Stomach (tissue), 9 donors: ENCODE data around the gene PTPN14. TPM values are rescaled to one million over a fixed set of nuclear protein-coding genes. Genes with fewer than 3 reads are reported as not detected.
"Not testable (repeated sequence)": the region's sequence is repeated elsewhere in the genome, so short reads cannot be mapped to it uniquely, and the experiment has no call there.

ENCODE experiments used
- DNase-seq, 2 donors: peaks; one replicate each; pipeline versions ENCODE4 v3.0.0 to v3.0.0-alpha.2; 2013 to 2019
- H3K27ac ChIP-seq, 5 donors: fragments of 200-600 bp in 4 of 5; sonication (generic) in 4 of 5; one replicate each; pipeline ENCODE4 v1.5.1; 2013 to 2019; ENCODE audit warnings: mild to moderate bottlenecking in 1 of 5, moderate library complexity in 1 of 5
- H3K27me3 ChIP-seq, 3 donors: fragments of 200-600 bp; sonication (generic); one replicate each; pipeline ENCODE4 v1.5.1; 2017 to 2019; ENCODE audit warnings: mixed run types in 1 of 3
- H3K36me3 ChIP-seq, 4 donors: fragments of 200-600 bp; sonication (generic); 1 replicate in 3 of 4; 2 replicates in 1 of 4; pipeline ENCODE4 v1.5.1; 2016 to 2019
- H3K4me1 ChIP-seq, 4 donors: fragments of 200-600 bp; sonication (generic); one replicate each; pipeline ENCODE4 v1.5.1; 2016 to 2019
- H3K4me3 ChIP-seq, 4 donors: fragments of 200-600 bp; sonication (generic) in 3 of 4; one replicate each; pipeline ENCODE4 v1.5.1; 2016 to 2019; ENCODE audit warnings: mild to moderate bottlenecking in 1 of 4
- H3K9me3 ChIP-seq, 4 donors: fragments of 200-600 bp; sonication (generic); one replicate each; pipeline ENCODE4 v1.5.1; 2016 to 2019
- CTCF ChIP-seq, 7 experiments: fragments of 450-650 bp in 4 of 7; fragments of 200-600 bp in 3 of 7; sonication (generic) in 3 of 7; IDR thresholded peaks; one replicate each; pipeline ENCODE4 v1.5.1; 2016 to 2019; ENCODE audit warnings: antibody characterized with exemption in 7 of 7, control low read depth in 2 of 7, mild to moderate bottlenecking in 1 of 7
- EP300 ChIP-seq: sonication (generic); formaldehyde crosslinking; IDR thresholded peaks from one replicate; pipeline ENCODE4 v1.6.1; 2017; ENCODE audit warnings: antibody characterized with exemption
- POLR2A ChIP-seq, 4 donors: fragments of 450-650 bp; IDR thresholded peaks; one replicate each; pipeline ENCODE4 v1.6.1; 2016; ENCODE audit warnings: antibody characterized with exemption in 4 of 4, control low read depth in 2 of 4, mild to moderate bottlenecking in 1 of 4, moderate library complexity in 1 of 4
- POLR2AphosphoS5 ChIP-seq, 3 donors: sonication (generic); formaldehyde crosslinking; IDR thresholded peaks; one replicate each; pipeline ENCODE4 v1.6.1; 2016; ENCODE audit warnings: antibody characterized with exemption in 3 of 3
- WGBS, 5 donors: extraction: QIAGEN DNeasy Blood & Tissue Kit in 3 of 5; methylation state at CpG; one replicate each; pipeline versions ENCODE4 v1.1.5 to v1.1.7; 2013 to 2018; 5-methylcytosine and 5-hydroxymethylcytosine counted together
- intact Hi-C: fragments of 100-400 bp; cut with DNase I; formaldehyde crosslinking; loops from one replicate; pipeline ENCODE4 v1.15.1; 2023; ENCODE audit warnings: low total_unique reads
- polyA plus RNA-seq, 3 donors: library from polyadenylated mRNA; stranded (reverse); fragments of 200-250 nt; gene quantifications; one replicate each; pipeline ENCODE4 v1.2.3, GENCODE V29; 2013
- total RNA-seq, 5 donors: library from RNA; depleted of rRNA; stranded (reverse); fragments of >200 nt; gene quantifications; one replicate each; pipeline versions ENCODE4 v1.1.0 to v1.2.3, GENCODE V29; 2014 to 2016
- donor health status: healthy with polysubstance abuse.
- donor health status: Bipolar disorder and iron deficiency.
- donor health status: healthy.

The PTPN14 gene
- total and polyA plus RNA-seq, 8 donors, result 1.7 to 44.6 (median 9.8) TPM

DNA sequence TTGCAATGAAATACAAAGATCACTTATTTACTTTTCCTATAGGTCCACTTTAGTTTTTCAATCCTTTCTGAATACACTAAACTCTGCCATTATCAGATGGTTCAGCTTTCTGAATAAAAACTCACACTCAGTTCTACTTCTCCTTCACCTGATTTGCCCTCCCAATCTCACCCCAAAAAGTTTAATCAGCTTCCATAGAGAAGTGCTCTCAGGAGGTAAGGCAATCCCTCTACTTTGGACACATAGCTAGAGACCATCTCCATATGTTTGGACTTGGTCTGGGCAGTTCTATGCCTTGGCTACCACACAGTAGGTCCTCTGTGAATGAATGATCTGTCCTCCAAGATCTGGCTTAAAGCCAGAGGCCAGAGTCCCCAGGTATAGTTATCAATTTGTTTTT lies 40.9 kb downstream of the PTPN14 start:
- intact Hi-C loops, result no loop called here
- no peak for TF ChIP-seq CTCF (IDR thresholded peaks at IDR 0.05)
- TF ChIP-seq POLR2A (IDR thresholded peaks at IDR 0.05), result no peak
- no peak for TF ChIP-seq POLR2AphosphoS5 (IDR thresholded peaks at IDR 0.05)
- TF ChIP-seq EP300, result no peak
- Histone ChIP-seq H3K27ac (no peak overlapping the region), H3K4me1 (peaks cover 10 to 45% (median 28%) of the 10 kb centered on the region in 4 donors), H3K27me3 (no peaks in the 10 kb centered on the region), H3K9me3 (no peaks in the 10 kb centered on the region), H3K36me3 (no peaks in the 10 kb centered on the region), H3K4me3 (no peak overlapping the region)
- no peak for DNase-seq

DNA sequence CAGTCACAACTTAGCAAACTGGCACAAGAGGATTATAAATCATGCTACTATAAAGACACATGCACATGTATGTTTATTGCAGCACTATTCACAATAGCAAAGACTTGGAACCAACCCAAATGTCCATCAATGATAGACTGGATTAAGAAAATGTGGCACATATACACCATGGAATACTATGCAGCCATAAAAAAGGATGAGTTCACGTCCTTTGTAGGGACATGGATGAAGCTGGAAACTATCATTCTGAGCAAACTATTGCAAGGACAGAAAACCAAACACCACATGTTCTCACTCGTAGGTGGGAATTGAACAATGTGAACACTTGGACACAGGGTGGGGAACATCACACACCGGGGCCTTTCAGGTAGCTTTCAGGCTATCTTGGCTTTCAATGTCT lies 41.8 kb downstream of the PTPN14 start:
- H3K27me3 ChIP-seq, H3K27ac ChIP-seq, intact Hi-C loops, H3K9me3 ChIP-seq, H3K36me3 ChIP-seq, H3K4me3 ChIP-seq, DNase-seq: not testable (repeated sequence)
- H3K4me1 ChIP-seq, result peaks cover 7 to 42% (median 24%) of the 10 kb centered on the region in 4 donors
- WGBS, 5 donors, result 85 to 98% (median 97%) methylated on average over 2 to 3 of the region's 3 CpGs

- no peak for TF ChIP-seq POLR2A (IDR thresholded peaks at IDR 0.05)
- TF ChIP-seq POLR2AphosphoS5 (IDR thresholded peaks at IDR 0.05), result peak in 1 of 3 donors; percentile 12
- Histone ChIP-seq H3K27me3 (no peaks in the 10 kb centered on the region), H3K4me1 (peaks cover 0 to 41% (median 17%) of the 10 kb centered on the region in 4 donors), H3K4me3 (no peak overlapping the region), H3K9me3 (no peaks in the 10 kb centered on the region), H3K27ac (no peak overlapping the region), H3K36me3 (no peaks in the 10 kb centered on the region)
- intact Hi-C loops, result no loop called here
- peak; percentile 46 to 81 for DNase-seq
- WGBS, 5 donors, result 14 to 39% (median 20%) methylated on average over 2 of the region's 2 CpGs
Measured at GRCh38 chr1:214506972-214507431, 44.4 kb downstream of the PTPN14 start.

DNA sequence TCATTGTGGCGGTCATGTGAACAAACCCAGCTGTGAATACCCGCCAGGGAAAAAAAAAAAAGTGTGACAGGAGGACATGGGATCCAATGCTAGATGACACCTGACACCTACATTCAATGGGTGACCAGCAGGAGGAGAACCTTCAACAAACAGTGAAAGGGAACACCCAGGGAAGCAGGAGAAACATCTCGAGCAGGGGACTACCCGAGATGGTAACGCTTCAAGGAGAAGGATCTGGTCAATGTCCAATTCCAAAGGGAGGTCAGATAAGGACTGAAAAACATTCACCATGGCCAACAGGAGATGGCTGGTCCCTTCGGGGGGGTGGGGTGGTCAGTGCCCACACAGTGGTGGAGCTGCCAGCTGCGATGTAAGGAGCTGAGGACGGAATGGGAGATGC lies 46.3 kb downstream of the PTPN14 start:
- TF ChIP-seq POLR2AphosphoS5 (IDR thresholded peaks at IDR 0.05), result no peak
- TF ChIP-seq CTCF (IDR thresholded peaks at IDR 0.05), result no peak
- TF ChIP-seq POLR2A (IDR thresholded peaks at IDR 0.05), result no peak
- TF ChIP-seq EP300, result no peak
- DNase-seq, result no peak

GRCh38 chr1:214504330-214504729 lies 47.1 kb downstream of the PTPN14 start:
- Histone ChIP-seq H3K4me3 (no peak overlapping the region), H3K27me3 (no peaks in the 10 kb centered on the region), H3K9me3 (no peaks in the 10 kb centered on the region), H3K27ac (no peak overlapping the region), H3K36me3 (no peaks in the 10 kb centered on the region), H3K4me1 (peaks cover 0 to 53% (median 21%) of the 10 kb centered on the region in 4 donors)
- WGBS, 5 donors, result 91 to 96% (median 91%) methylated on average over 5 of the region's 5 CpGs
- TF ChIP-seq POLR2AphosphoS5 (IDR thresholded peaks at IDR 0.05) (no peak), POLR2A (IDR thresholded peaks at IDR 0.05) (no peak), EP300 (no peak), CTCF (IDR thresholded peaks at IDR 0.05) (no peak)
- no peak for DNase-seq
- intact Hi-C loops, result no loop called here

More for the DNA sequence above, 46.3 kb downstream of the PTPN14 start:
- no peaks in the 10 kb centered on the region for H3K36me3 ChIP-seq
- no peak overlapping the region for H3K27ac ChIP-seq
- peaks cover 0 to 53% (median 21%) of the 10 kb centered on the region in 4 donors for H3K4me1 ChIP-seq
- intact Hi-C loops, result no loop called here
- H3K4me3 ChIP-seq, result no peak overlapping the region
- no peaks in the 10 kb centered on the region for H3K9me3 ChIP-seq
- no peaks in the 10 kb centered on the region for H3K27me3 ChIP-seq
- WGBS, 5 donors, result 67 to 81% (median 74%) methylated on average over 8 of the region's 8 CpGs
